SK-N-SH (cell line): ENCODE data around the gene CYBA.

Experiments
- CTCF ChIP-seq: fragments of 200-600 bp; sonication (generic); IDR thresholded peaks from 2 replicates; pipeline ENCODE4 v1.6.1; 2017; ENCODE audit warnings: antibody characterized with exemption, mild to moderate bottlenecking, moderate library complexity
- EP300 ChIP-seq, 2 experiments: IDR thresholded peaks; 2 replicates each; pipeline versions ENCODE4 v1.4.0 to v1.6.1; 2012; ENCODE audit warnings: borderline replicate concordance in 1 of 2, low read depth in 1 of 2, low read length in 1 of 2
- EZH2phosphoT487 ChIP-seq: fragments of 200-600 bp; sonication (generic); IDR thresholded peaks from 2 replicates; pipeline ENCODE4 v1.6.1; 2017; ENCODE audit warnings: low read depth, mixed run types, mild to moderate bottlenecking, antibody characterized with exemption, moderate library complexity, borderline replicate concordance
- JUND ChIP-seq: IDR thresholded peaks from 2 replicates; pipeline ENCODE4 v1.4.0; 2012
- MEF2A ChIP-seq: IDR thresholded peaks from 2 replicates; pipeline ENCODE4 v1.4.0; 2012; ENCODE audit warnings: low read depth, borderline replicate concordance
- NFIC ChIP-seq: IDR thresholded peaks from 2 replicates; pipeline ENCODE4 v1.4.0; 2012; ENCODE audit warnings: borderline replicate concordance
- POLR2AphosphoS5 ChIP-seq: IDR thresholded peaks from 2 replicates; pipeline ENCODE4 v1.6.1; 2012; ENCODE audit warnings: low read depth, low read length
- RAD21 ChIP-seq: IDR thresholded peaks from 2 replicates; pipeline ENCODE4 v1.6.1; 2012; ENCODE audit warnings: mild to moderate bottlenecking, low read length
- RFX5 ChIP-seq: IDR thresholded peaks from 2 replicates; pipeline ENCODE4 v1.6.1; 2012; ENCODE audit warnings: mild to moderate bottlenecking, improper control_type of control experiment, low read length
- TAF1 ChIP-seq: IDR thresholded peaks from 2 replicates; pipeline ENCODE4 v1.6.1; 2012; ENCODE audit warnings: low read depth, mild to moderate bottlenecking, low read length, moderate library complexity, borderline replicate concordance
- TEAD4 ChIP-seq: IDR thresholded peaks from 2 replicates; pipeline ENCODE4 v1.4.0; 2012; ENCODE audit warnings: mild to moderate bottlenecking, borderline replicate concordance; ENCODE audit not compliant: insufficient read depth
- YY1 ChIP-seq: IDR thresholded peaks from 2 replicates; pipeline ENCODE4 v1.4.0; 2012; ENCODE audit warnings: low read depth, mild to moderate bottlenecking

- TF ChIP-seq CTCF (no peak), EZH2phosphoT487 (no peak), POLR2AphosphoS5 (no peak), JUND (no peak), MEF2A (no peak), RAD21 (no peak), EP300 (IDR thresholded peaks at IDR 0.05; ENCODE audit: borderline replicate concordance in 1 of 2, low read depth in 1 of 2, low read length in 1 of 2) (no peak), YY1 (no peak), NFIC (no peak), TEAD4 (no peak), TAF1 (no peak), RFX5 (no peak)
These were observed 44.4 kb upstream of the CYBA start for GRCh38 chr16:88695218-88695617.
